Natural killer cell (primary cell): Measurements from ENCODE around the gene RASAL3. TPM values are rescaled to one million over a fixed set of nuclear protein-coding genes. Genes with fewer than 3 reads are reported as not detected.
A peak's percentile ranks its signal among the peaks of the same experiment; 100 is the strongest.

Experiments used
- ATAC-seq, 3 donors: fragments of 150-1000 bp in 2 of 3; fragments of 200-7000 bp in 1 of 3; cut with Tn5 transposase; 1 replicate in 1 of 3; 2 replicates in 2 of 3; pipeline ENCODE4 v1.10.0; 2021; ENCODE audit warnings: mild to moderate bottlenecking in 2 of 3, moderate library complexity in 2 of 3
- DNase-seq, 2 donors: peaks; one replicate each; pipeline versions ENCODE4 v3.0.0 to v3.0.0-alpha.2; 2013 to 2021; ENCODE audit warnings: mixed read lengths in 1 of 2
- H3K27ac ChIP-seq: one replicate; pipeline ENCODE4 v1.5.1; 2013; ENCODE audit warnings: mild to moderate bottlenecking, low read length
- H3K27me3 ChIP-seq: one replicate; pipeline ENCODE4 v1.6.1; 2013; ENCODE audit warnings: low read length; ENCODE audit not compliant: control insufficient read depth, insufficient read depth
- H3K36me3 ChIP-seq: one replicate; pipeline ENCODE4 v1.6.1; 2013; ENCODE audit warnings: low read length; ENCODE audit not compliant: control insufficient read depth, insufficient read depth
- H3K4me1 ChIP-seq: one replicate; pipeline ENCODE4 v1.6.1; 2013; ENCODE audit warnings: low read length; ENCODE audit not compliant: control insufficient read depth, insufficient read depth
- H3K4me3 ChIP-seq: one replicate; pipeline ENCODE4 v1.5.1; 2013; ENCODE audit warnings: low read length
- H3K9me3 ChIP-seq: one replicate; pipeline ENCODE4 v1.6.1; 2013; ENCODE audit warnings: low read length; ENCODE audit not compliant: control insufficient read depth, insufficient read depth
- H3K27ac Mint-ChIP-seq, 2 donors: one replicate each; pipeline ENCODE4 v1.8.0; 2022; ENCODE audit warnings: mild to moderate bottlenecking in 2 of 2, mixed read lengths in 2 of 2, moderate library complexity in 1 of 2
- H3K27me3 Mint-ChIP-seq, 2 donors: one replicate each; pipeline ENCODE4 v1.8.0; 2022; ENCODE audit warnings: low read depth in 2 of 2, mixed read lengths in 2 of 2
- H3K36me3 Mint-ChIP-seq: one replicate; pipeline ENCODE4 v1.8.0; 2022; ENCODE audit warnings: mixed read lengths
- H3K4me1 Mint-ChIP-seq, 2 donors: one replicate each; pipeline ENCODE4 v1.8.0; 2022; ENCODE audit warnings: mixed read lengths in 2 of 2
- H3K4me3 Mint-ChIP-seq: one replicate; pipeline ENCODE4 v1.8.0; 2022; ENCODE audit warnings: mild to moderate bottlenecking, moderate library complexity, mixed read lengths
- H3K9me3 Mint-ChIP-seq, 2 donors: one replicate each; pipeline ENCODE4 v1.8.0; 2022; ENCODE audit warnings: mixed read lengths in 2 of 2
- WGBS: methylation state at CpG from one replicate; pipeline ENCODE4 v1.1.7; 2013; ENCODE audit warnings: missing lambda C conversion rate; ENCODE audit not compliant: insufficient coverage; 5-methylcytosine and 5-hydroxymethylcytosine counted together
- intact Hi-C: fragments of 100-400 bp; cut with micrococcal nuclease; formaldehyde crosslinking; loops from one replicate; pipeline ENCODE4 v1.14.2; 2022
- total RNA-seq, 4 donors: library from RNA; stranded (reverse); fragments of 120-200 nt in 1 of 4; gene quantifications; one replicate each; pipeline versions ENCODE4 v1.2.3 to v1.2.4, GENCODE V29; 2013 to 2022
- TF ChIP-seq, protein P1 (sequence below): fragments of 200-600 bp; IDR thresholded peaks from one replicate; pipeline ENCODE4 v1.8.0; 2022; ENCODE audit warnings: antibody characterized with exemption

Gene RASAL3
- total RNA-seq, 3 donors from 2014 or later (not counting 1 experiment from before 2014, with no cell fraction given), result 217 to 283 (median 224) TPM

DNA sequence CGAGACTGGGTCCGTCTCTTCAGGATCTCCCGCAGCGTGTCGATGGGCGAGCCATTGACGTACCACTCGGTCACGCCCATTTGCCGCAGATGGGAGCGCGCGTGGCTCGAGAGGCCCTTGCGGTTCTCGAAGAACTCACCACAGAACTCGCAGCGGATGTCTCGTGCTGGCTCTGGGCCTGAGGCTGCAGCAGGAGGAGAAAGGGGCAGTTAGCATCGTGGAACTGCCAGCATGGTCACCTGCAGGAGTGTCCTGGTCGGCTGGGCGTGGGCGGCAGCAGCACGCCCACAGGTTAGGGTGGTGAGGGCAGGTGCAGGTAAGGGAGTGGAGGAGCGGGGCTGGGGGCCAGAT, 37.0 kb downstream of the RASAL3 start:
- no peak overlapping the region for H3K4me3 Mint-ChIP-seq
- no peaks in the 10 kb centered on the region for H3K9me3 Mint-ChIP-seq
- Histone ChIP-seq H3K9me3 (no peaks in the 10 kb centered on the region), H3K4me3 (no peak overlapping the region), H3K4me1 (peaks cover 23% of the 10 kb centered on the region), H3K27me3 (no peaks in the 10 kb centered on the region), H3K36me3 (peaks cover 48% of the 10 kb centered on the region), H3K27ac (no peak overlapping the region)
- WGBS, result 98% methylated on average over 25 of the region's 25 CpGs
- H3K27ac Mint-ChIP-seq, result peak overlapping the region in 1 of 2 donors; percentile 56
- DNase-seq, result no peak
- TF ChIP-seq, protein P1, sequence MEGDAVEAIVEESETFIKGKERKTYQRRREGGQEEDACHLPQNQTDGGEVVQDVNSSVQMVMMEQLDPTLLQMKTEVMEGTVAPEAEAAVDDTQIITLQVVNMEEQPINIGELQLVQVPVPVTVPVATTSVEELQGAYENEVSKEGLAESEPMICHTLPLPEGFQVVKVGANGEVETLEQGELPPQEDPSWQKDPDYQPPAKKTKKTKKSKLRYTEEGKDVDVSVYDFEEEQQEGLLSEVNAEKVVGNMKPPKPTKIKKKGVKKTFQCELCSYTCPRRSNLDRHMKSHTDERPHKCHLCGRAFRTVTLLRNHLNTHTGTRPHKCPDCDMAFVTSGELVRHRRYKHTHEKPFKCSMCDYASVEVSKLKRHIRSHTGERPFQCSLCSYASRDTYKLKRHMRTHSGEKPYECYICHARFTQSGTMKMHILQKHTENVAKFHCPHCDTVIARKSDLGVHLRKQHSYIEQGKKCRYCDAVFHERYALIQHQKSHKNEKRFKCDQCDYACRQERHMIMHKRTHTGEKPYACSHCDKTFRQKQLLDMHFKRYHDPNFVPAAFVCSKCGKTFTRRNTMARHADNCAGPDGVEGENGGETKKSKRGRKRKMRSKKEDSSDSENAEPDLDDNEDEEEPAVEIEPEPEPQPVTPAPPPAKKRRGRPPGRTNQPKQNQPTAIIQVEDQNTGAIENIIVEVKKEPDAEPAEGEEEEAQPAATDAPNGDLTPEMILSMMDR, result no peak
- H3K27me3 Mint-ChIP-seq, result no peaks in the 10 kb centered on the region
- ATAC-seq, result no peak
- peaks cover 15 to 20% of the 10 kb centered on the region in 2 donors for H3K4me1 Mint-ChIP-seq
- intact Hi-C loops, result no loop called here
- no peaks in the 10 kb centered on the region for H3K36me3 Mint-ChIP-seq

DNA sequence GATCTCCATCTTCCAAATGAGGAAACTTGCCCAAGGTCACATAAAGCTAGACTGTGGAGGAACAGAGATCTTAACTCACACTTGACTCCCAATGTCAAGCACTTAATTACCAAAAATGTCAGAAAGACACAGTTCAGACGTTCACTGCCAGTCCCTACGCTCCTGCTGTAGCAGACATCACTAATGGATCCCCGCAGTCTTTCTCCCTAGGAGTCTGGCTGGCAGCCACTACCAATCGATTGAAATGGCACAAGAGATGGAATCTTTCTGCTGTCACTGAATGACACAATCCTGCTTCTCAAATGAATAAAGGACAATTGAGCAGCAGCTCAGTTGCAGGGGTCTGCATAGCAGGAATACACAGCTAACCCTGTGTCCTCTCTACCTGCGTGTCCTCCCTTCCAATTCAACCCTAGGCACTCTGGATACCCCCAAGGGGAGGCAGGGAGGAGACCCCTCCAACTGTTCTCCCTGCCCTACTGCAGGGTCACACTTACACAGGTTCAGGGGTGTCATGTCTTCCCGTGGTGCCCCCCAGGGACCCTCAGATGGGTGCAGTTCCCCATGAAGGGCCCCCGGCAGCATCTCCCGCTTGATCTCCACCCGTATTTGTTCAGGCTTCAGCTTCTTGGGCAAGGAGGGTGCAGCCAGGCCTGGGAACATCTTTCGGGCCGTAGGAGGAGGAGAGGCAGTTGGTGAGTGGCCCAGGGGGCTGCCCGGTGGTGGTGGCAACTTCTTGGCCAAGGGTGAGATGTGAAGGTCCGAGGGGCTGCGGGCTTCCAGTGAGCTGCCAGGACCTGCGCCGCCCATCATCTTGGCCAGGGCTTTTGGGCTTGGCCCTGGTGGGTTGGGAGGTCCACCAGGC, 37.6 kb downstream of the RASAL3 start:
- H3K36me3 Mint-ChIP-seq, result no peaks in the 10 kb centered on the region
- H3K9me3 ChIP-seq, result no peaks in the 10 kb centered on the region
- H3K4me3 Mint-ChIP-seq, result no peak overlapping the region
- peaks cover 18% of the 10 kb centered on the region for H3K4me1 ChIP-seq
- no peaks in the 10 kb centered on the region for H3K9me3 Mint-ChIP-seq
- H3K27ac Mint-ChIP-seq, result peak overlapping the region in 1 of 2 donors; percentile 56
- H3K27me3 Mint-ChIP-seq, result no peaks in the 10 kb centered on the region
- intact Hi-C loops, result no loop called here
- no peak for DNase-seq
- ATAC-seq, result no peak
- H3K27me3 ChIP-seq, result no peaks in the 10 kb centered on the region
- H3K4me3 ChIP-seq, result no peak overlapping the region
- no peak overlapping the region for H3K27ac ChIP-seq
- peaks cover 12 to 16% of the 10 kb centered on the region in 2 donors for H3K4me1 Mint-ChIP-seq
- WGBS, result 93% methylated on average over 16 of the region's 16 CpGs
- TF ChIP-seq, protein P1, result no peak
- H3K36me3 ChIP-seq, result peaks cover 48% of the 10 kb centered on the region

DNA sequence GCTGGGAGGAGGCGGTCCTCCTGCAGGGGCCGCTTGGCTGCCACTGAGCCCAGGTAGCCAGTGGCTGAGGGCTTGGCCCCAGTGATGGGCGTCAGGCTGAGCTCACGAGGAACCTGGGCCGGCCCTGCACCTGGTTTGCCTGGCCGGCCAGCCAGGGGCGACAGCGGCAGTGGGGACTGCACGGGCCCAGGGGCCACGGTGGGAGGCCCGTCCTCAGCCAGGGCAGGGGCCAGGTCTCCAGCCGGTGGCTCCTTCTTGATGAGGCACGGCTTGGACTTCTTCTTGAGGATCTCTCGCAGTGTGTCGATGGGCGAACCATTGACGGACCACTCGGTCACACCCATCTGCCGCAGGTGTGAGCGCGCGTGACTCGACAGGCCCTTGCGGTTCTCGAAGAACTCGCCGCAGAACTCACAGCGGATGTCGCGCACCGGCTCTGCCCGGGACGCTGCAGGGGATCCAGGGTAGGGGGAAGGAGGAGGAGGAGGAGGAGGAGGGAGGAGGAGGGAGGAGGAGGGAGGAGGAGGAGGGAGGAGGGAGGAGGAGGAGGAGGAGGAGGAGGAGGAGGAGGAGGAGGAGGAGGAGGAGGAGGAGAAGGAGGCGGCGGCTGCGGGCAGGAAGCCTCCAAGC, 38.9 kb downstream of the RASAL3 start:
- TF ChIP-seq, protein P1, result no peak
- Histone ChIP-seq H3K9me3 (no peaks in the 10 kb centered on the region), H3K4me1 (peaks cover 5% of the 10 kb centered on the region), H3K36me3 (peaks cover 48% of the 10 kb centered on the region), H3K27ac (no peak overlapping the region), H3K27me3 (no peaks in the 10 kb centered on the region), H3K4me3 (no peak overlapping the region)
- peaks cover 3% of the 10 kb centered on the region in 2 donors for H3K4me1 Mint-ChIP-seq
- no peak for DNase-seq
- H3K27ac Mint-ChIP-seq, result no peak overlapping the region
- H3K36me3 Mint-ChIP-seq, result no peaks in the 10 kb centered on the region
- H3K27me3 Mint-ChIP-seq, result no peaks in the 10 kb centered on the region
- 96% methylated on average over 32 of the region's 36 CpGs for WGBS
- H3K4me3 Mint-ChIP-seq, result no peak overlapping the region
- ATAC-seq, result no peak
- intact Hi-C loops, result no loop called here
- H3K9me3 Mint-ChIP-seq, result no peaks in the 10 kb centered on the region
